ENCODE results near the gene CDC25C. TPM values are rescaled to one million over a fixed set of nuclear protein-coding genes. Genes with fewer than 3 reads are reported as not detected.

CDC25C gene
- total and polyA plus RNA-seq, 9 of the 15 experiments (the other 6 are each of a cell fraction or from before 2014, with no cell fraction given): 19.1 to 63.7 (median 31.9) TPM

- TF ChIP-seq PYGO2 (tag; IDR thresholded peaks at IDR 0.05) (no peak), CBX5 (IDR thresholded peaks at IDR 0.05; ENCODE audit: borderline replicate concordance, low read depth) (no peak), CREB5 (CRISPR knock-in tag; IDR thresholded peaks at IDR 0.05) (no peak), CBFA2T3 (IDR thresholded peaks at IDR 0.05) (peak; percentile 46; the same call in 1 of the 2 replicates), LEF1 (IDR thresholded peaks at IDR 0.05) (0 out of 2 replicates have a peak, but pooled peaks have one; percentile 38), PTRF (tag; IDR thresholded peaks at IDR 0.05) (no peak), ETS2 (tag; IDR thresholded peaks at IDR 0.05; ENCODE audit: borderline replicate concordance, poor library complexity, severe bottlenecking) (no peak), ESRRA (IDR thresholded peaks at IDR 0.05; ENCODE audit: borderline replicate concordance, low read depth) (peak; percentile 14; the same call in 1 of the 2 replicates), TEAD4 (IDR thresholded peaks at IDR 0.05; ENCODE audit: low read length) (no peak), TEAD4 (CRISPR knock-in tag; IDR thresholded peaks at IDR 0.05; ENCODE audit: borderline replicate concordance) (no peak), ZNF23 (CRISPR knock-in tag; IDR thresholded peaks at IDR 0.05) (no peak), GTF2F1 (IDR thresholded peaks at IDR 0.05; ENCODE audit: low read depth, low read length) (peak; percentile 96), KHSRP (IDR thresholded peaks at IDR 0.05) (no peak), ZNF277 (CRISPR knock-in tag; IDR thresholded peaks at IDR 0.05; ENCODE audit: borderline replicate concordance) (no peak), ZNF695 (CRISPR knock-in tag; IDR thresholded peaks at IDR 0.05) (no peak), TEAD2 (tag; IDR thresholded peaks at IDR 0.05) (0 out of 2 replicates have a peak, but pooled peaks have one; percentile 28), SMAD3 (CRISPR knock-in tag; conservative IDR thresholded peaks at IDR 0.05) (no peak), TRIM28 (IDR thresholded peaks at IDR 0.05) (no peak), CHAMP1 (IDR thresholded peaks at IDR 0.05) (peak; percentile 45; the same call in 1 of the 2 replicates), CHD4 (IDR thresholded peaks at IDR 0.05; ENCODE audit: insufficient read depth, insufficient replicate concordance, low read depth, low read length, poor library complexity, severe bottlenecking) (no peak), ZNF551 (CRISPR knock-in tag; IDR thresholded peaks at IDR 0.05) (no peak), POLR2AphosphoS5 (IDR thresholded peaks at IDR 0.05; ENCODE audit: control insufficient read depth, insufficient read depth, low read depth, low read length) (peak; percentile 99)
- TF ChIP-seq, protein P1, sequence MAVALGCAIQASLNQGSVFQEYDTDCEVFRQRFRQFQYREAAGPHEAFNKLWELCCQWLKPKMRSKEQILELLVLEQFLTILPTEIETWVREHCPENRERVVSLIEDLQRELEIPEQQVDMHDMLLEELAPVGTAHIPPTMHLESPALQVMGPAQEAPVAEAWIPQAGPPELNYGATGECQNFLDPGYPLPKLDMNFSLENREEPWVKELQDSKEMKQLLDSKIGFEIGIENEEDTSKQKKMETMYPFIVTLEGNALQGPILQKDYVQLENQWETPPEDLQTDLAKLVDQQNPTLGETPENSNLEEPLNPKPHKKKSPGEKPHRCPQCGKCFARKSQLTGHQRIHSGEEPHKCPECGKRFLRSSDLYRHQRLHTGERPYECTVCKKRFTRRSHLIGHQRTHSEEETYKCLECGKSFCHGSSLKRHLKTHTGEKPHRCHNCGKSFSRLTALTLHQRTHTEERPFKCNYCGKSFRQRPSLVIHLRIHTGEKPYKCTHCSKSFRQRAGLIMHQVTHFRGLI (CRISPR knock-in tag; IDR thresholded peaks at IDR 0.05): no peak
Observed at GRCh38 chr5:138337685-138338410, 6.2 kb upstream of the CDC25C start, which contains the start of gene FAM53C (continued).

Measured in K562 (cell line).